Stimulated activated CD8-positive, alpha-beta memory T cell treated with anti-CD3 and anti-CD28 coated beads, Interleukin-15, amount 100 ng/mL, for 24 hours (primary cell): ENCODE data around the gene MGAT3.
"Not testable (repeated sequence)": the region's sequence is repeated elsewhere in the genome, so short reads cannot be mapped to it uniquely, and the experiment has no call there.

ENCODE experiments used
- DNase-seq: peaks from one replicate; pipeline ENCODE4 v3.0.0-alpha.2; 2020; ENCODE audit warnings: low read depth

Gene MGAT3

GRCh38 chr22:39456522-39457197 is at the start of gene MGAT3:
Gene MGAT3, plus strand, starts transcription at chr22:39457012. Its CDS starts 30,336 bp downstream, at chr22:39487348.
- no peak for DNase-seq

DNA sequence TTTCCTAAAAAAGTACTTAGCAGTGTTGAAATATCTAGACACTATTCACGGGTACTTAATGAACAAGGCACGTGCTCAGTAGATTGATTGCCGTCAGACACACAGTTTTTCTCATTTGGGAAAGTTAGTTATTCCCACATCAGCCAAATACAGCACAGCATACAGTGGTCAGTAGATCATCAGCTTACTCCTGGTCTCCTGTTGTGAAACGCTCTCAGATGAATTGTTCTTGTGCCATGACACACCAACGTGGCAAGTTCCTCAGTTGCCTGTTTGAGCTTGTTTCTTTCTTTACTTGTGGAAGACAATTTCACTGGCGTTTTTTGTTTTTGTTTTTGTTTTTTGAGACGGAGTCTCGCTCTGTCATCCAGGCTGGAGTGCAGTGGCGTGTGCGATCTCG is 48.6 kb upstream of the MGAT3 start:
- no peak for DNase-seq

DNA sequence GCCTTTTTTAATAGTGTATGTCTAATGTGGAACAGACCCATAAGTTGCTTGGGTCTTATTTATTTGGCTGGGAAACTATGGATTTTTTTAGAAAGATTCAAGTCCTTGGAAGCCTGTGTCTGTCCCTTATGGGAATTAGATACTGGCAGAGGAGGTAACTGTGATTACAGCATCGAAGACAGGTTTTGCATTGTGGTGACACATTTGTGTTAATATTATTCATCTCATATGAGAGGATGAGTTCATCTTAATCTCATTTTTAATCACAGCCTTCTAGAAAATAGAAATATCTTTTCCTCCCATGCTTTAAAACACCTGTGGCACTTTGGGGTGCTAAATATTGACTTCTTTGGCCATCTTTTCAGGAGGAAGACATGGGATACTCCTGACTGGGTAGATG is 48.0 kb upstream of the MGAT3 start:
- DNase-seq: no peak

DNA sequence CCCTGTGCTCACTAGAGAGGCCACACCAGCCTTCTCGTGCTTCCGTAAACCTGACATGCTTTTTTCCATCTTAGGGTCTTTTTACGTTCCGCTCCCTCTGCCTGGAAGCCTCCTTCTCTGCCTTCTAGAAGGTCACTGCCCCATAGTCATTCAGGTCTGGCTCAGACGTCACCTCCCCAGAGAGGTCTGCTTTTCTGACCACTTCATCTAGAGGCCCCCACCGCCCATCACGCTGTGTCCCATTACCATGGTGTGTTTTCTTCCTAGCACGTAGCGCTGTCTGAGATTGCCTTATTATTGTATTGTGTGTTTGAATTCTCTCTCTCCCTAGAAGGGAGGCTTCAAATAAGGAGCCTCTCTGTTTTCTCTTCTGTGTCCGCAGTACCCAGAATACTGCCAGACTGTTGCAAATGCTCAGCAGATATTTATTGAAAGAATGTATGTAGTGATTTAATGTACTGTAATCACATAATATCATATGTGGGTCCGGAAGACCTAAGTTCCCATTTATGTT is 47.2 kb upstream of the MGAT3 start:
- DNase-seq: no peak

- no peak for DNase-seq
Observed at GRCh38 chr22:39410264-39410663, 46.5 kb upstream of the MGAT3 start.

GRCh38 chr22:39411828-39412365 is 44.9 kb upstream of the MGAT3 start:
- not testable (repeated sequence) for DNase-seq

- DNase-seq: not testable (repeated sequence)
Observed at GRCh38 chr22:39413204-39413603, 43.6 kb upstream of the MGAT3 start.

DNA sequence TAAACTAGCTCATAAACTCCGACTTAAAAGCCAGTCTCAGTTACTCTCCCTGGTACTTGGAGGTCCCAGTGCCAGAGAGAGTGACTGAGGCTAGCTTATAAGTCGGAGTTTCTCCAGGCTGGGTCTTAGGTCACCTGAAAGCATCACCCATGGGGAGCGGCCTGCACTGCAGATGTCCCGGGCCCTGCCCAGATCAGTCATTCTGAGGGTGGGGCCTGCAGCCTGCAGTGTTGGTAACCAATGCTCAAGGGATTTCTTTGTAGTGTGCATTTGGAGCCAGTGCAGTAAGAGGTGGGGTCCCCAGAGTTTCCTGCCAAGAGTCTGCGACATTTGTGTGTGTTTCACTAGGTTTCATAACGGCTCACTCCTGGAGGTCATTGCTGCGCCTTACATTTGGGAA is 42.4 kb upstream of the MGAT3 start:
- DNase-seq: no peak

- DNase-seq: no peak
Observed at GRCh38 chr22:39414886-39415285, 41.9 kb upstream of the MGAT3 start.

GRCh38 chr22:39415506-39415905 is 41.3 kb upstream of the MGAT3 start:
- DNase-seq: no peak

GRCh38 chr22:39416319-39416718 is 40.5 kb upstream of the MGAT3 start:
- no peak for DNase-seq

DNA sequence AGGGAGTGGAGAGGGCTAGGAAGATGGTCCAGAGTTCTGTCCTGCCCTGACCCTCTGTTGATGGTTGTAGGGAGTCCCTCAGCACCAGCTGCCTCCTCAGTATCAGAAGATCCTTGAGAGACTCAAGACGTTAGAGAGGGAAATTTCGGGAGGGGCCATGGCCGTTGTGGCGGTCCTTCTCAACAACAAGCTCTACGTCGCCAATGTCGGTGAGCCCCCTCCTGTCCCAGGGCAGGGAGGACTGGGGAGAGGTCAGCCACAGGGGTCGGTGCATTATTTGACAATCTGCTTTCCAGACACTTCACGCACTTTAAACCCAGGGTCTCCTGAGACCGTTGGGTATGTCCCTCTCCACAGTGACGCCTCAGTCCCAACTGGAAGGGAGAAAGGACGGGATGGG is 39.2 kb upstream of the MGAT3 start:
- DNase-seq: no peak

DNA sequence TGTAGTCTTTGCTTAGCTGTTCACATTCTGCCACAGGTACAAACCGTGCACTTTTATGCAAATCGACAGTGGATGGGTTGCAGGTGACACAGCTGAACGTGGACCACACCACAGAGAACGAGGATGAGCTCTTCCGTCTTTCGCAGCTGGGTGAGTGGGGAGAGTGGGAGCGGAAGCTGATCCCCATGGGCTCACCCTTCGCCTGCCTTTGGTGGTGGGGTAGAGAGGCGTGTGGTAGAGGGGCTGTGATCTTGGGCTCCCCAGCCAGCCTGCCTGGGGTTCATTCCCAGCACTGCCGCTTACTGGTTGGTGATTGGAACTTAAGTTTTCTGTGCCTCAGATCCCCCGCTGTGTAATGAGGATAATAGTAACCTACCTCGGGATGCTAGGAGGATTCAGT is 38.1 kb upstream of the MGAT3 start:
- DNase-seq: no peak

DNA sequence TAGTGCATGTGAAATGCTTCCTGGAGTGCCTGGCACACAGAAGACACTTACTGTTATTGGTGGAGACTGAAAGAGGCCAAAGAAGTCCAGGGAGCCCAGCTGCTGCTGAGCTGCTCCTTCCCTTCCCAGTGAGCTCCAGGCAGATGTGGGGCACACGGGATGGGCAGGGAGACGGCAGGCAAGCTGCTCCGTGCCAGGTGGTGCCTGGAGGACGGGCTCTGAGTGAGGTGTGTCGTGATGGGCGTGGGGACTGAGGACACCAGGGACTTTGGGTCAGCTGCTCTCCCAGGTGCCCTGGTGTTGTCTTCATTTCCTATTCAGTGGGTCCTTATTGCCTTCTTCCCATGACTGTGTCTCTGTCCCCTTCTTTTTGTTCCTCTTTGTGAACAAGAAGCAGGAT is 37.7 kb upstream of the MGAT3 start:
- no peak for DNase-seq

GRCh38 chr22:39419911-39420310 is 36.9 kb upstream of the MGAT3 start:
- no peak for DNase-seq

DNA sequence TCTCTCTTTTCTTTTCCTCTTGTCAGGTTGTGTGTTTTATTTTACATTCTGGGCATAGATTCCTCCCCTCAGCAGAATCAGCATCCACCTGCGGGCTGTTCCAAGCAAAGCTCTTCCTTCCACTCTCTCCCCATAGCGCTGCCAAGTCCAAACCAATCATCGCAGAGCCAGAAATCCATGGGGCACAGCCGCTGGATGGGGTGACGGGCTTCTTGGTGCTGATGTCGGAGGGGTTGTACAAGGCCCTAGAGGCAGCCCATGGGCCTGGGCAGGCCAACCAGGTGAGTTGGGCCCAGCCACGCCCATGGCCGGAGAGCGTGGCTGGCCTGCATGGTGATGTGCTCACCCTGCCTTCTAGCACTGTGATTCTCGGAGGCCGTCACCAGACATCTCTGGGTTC is 35.1 kb upstream of the MGAT3 start:
- DNase-seq: no peak

DNA sequence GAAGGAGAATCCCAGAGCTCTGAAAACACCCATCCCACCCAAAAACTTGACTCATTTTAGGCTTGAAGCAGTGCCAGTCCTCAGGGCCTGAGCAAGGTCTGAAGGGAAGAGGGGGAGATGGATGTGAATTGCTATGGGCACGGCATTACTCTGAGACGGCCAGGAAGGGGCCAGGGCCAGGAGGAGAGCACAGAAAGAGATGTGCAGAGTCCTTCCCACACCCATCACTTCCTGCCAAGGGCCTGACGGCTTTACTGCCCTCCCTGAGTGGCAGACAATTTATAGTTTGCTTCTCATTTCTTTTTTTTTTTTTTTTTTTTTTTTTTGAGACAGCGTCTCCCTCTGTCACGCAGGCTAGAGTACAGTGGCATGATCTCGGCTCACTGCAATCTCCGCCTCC is 34.7 kb upstream of the MGAT3 start:
- DNase-seq: no peak

GRCh38 chr22:39422721-39423120 is 34.1 kb upstream of the MGAT3 start:
- no peak for DNase-seq

GRCh38 chr22:39423976-39424375 is 32.8 kb upstream of the MGAT3 start:
- no peak for DNase-seq

GRCh38 chr22:39426380-39427043 is 30.3 kb upstream of the MGAT3 start:
- DNase-seq: no peak

DNA sequence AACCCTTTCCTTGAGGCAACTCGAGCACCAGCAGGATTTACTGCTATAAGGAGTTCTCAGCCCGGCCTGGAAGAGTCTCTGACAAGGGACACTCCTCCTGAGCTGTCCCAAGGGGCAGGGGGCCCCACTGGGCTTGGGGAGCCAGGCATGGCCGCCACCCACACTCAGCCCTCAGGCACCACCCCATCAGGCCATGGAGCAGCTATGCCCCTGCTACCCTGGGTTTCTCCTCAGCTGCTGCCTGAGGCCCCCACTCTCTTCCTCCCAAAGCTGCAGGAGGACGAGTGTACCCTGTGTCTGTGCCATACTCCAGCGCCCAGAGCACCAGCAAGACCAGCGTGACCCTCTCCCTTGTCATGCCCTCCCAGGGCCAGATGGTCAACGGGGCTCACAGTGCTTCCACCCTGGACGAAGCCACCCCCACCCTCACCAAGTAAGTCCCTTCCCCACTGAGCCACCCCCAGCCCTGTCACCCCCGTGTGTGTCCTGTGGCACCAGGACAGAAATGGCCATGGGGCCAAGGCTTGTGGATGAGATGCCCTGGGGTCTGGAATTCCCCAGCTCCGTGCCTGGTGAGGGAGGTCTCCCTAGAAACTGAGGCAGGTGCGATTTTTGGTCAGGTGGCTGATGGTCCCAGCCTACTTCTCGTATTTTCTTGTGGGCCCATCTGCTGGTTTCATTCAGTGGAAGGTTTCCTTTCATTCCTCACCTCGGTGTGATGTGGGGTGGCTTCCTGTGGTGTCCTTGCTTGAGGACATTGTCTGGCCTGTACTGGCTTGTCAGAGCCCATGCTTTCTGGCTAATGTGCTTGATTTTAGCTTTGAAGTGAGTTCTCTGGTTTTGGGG is 28.8 kb upstream of the MGAT3 start:
- no peak for DNase-seq

GRCh38 chr22:39428597-39429071 is 28.2 kb upstream of the MGAT3 start:
- DNase-seq: no peak
